A673 (cell line): ENCODE measurements around the gene TRIM36.

Source experiments
- EZH2 ChIP-seq: fragments of 200-600 bp; sonication (generic); IDR thresholded peaks from 2 replicates; pipeline ENCODE4 v1.6.1; 2017; ENCODE audit warnings: borderline replicate concordance, low read depth, mild to moderate bottlenecking, mixed read lengths, antibody characterized with exemption, low read length; ENCODE audit not compliant: poor library complexity, severe bottlenecking
- TF ChIP-seq, protein P1 (sequence below): fragments of 300-800, 200-600 bp; sonication (generic); conservative IDR thresholded peaks from 2 replicates; pipeline ENCODE4 v1.5.1; 2017; ENCODE audit warnings: low read depth, mild to moderate bottlenecking, antibody characterized with exemption, low read length, moderate library complexity, mixed read lengths

DNA sequence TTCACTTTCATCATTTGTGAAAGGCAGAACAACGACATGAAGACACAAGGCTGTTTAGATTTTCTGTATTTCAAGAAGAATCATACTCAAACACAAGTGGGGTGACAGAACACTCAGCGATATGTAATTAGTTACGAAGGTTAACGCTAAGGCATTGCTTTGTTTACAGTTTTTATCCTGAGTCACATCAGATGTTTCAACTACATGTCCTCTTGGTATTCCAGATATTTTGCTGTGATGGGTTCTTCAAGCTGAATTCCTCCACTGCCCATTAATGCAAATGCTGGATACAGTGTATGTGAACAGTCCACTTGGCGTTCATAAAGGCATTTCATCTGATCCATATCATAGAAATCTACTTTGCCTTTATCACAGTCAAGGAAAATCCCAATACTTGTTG is 43.4 kb downstream of the TRIM36 start:
- TF ChIP-seq, protein P1, sequence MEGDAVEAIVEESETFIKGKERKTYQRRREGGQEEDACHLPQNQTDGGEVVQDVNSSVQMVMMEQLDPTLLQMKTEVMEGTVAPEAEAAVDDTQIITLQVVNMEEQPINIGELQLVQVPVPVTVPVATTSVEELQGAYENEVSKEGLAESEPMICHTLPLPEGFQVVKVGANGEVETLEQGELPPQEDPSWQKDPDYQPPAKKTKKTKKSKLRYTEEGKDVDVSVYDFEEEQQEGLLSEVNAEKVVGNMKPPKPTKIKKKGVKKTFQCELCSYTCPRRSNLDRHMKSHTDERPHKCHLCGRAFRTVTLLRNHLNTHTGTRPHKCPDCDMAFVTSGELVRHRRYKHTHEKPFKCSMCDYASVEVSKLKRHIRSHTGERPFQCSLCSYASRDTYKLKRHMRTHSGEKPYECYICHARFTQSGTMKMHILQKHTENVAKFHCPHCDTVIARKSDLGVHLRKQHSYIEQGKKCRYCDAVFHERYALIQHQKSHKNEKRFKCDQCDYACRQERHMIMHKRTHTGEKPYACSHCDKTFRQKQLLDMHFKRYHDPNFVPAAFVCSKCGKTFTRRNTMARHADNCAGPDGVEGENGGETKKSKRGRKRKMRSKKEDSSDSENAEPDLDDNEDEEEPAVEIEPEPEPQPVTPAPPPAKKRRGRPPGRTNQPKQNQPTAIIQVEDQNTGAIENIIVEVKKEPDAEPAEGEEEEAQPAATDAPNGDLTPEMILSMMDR: no peak
- TF ChIP-seq EZH2: no peak
